SK-N-SH treated with all-trans-retinoic acid at 6 μM for 48 hours (cell line): ENCODE measurements around the gene CST11.

ENCODE experiments used
- ARNTL ChIP-seq: fragments of 450-650 bp; formaldehyde crosslinking; IDR thresholded peaks from 2 replicates; pipeline ENCODE4 v1.5.0; 2020; ENCODE audit warnings: low read depth, mild to moderate bottlenecking, moderate library complexity, borderline replicate concordance
- RARB ChIP-seq: fragments of 250-450 bp; sonication (Bioruptor Pico); IDR thresholded peaks from 2 replicates; pipeline ENCODE4 v1.8.0; 2021; ENCODE audit warnings: mild to moderate bottlenecking, moderate library complexity
- ZFP3 ChIP-seq: fragments of 250-450 bp; sonication (Bioruptor Pico); IDR thresholded peaks from 2 replicates; pipeline ENCODE4 v1.5.0; 2020; ENCODE audit warnings: mild to moderate bottlenecking, moderate library complexity

DNA sequence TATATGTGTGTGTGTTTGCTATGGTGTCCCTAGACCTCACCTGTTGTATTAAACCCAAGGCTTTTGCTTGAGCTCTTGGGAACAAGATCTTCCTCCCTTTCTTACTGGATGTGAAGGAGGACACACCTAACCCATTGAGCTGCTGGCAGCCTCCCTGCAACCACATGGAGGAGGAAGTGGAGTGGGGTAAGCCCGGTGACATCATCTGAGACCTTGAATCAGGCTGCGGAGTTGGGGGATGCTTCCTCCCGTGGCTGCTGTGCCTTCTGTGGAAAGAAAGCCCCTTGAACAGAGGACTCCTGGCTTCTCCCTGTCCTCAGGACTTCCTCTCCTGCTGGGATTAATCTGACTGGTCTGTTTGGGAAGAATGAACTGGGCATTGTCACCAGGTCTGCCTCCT lies 3.3 kb downstream of the CST11 start:
- TF ChIP-seq ARNTL (CRISPR knock-in tag) = no peak
- no peak for TF ChIP-seq RARB (CRISPR knock-in tag)
- TF ChIP-seq ZFP3 (CRISPR knock-in tag) = no peak
